NCI-H446 treated with DMSO at 0.1 percent for 48 hours (cell line): ENCODE results near the gene DDHD1.
A peak's percentile ranks its signal among the peaks of the same experiment; 100 is the strongest.
"Not testable (repeated sequence)": the region's sequence is repeated elsewhere in the genome, so short reads cannot be mapped to it uniquely, and the experiment has no call there.

Experiments used
- DNase-seq: peaks from one replicate; lab custom pipeline; 2025; lab: John Stamatoyannopoulos, UW

The DDHD1 gene

DNA sequence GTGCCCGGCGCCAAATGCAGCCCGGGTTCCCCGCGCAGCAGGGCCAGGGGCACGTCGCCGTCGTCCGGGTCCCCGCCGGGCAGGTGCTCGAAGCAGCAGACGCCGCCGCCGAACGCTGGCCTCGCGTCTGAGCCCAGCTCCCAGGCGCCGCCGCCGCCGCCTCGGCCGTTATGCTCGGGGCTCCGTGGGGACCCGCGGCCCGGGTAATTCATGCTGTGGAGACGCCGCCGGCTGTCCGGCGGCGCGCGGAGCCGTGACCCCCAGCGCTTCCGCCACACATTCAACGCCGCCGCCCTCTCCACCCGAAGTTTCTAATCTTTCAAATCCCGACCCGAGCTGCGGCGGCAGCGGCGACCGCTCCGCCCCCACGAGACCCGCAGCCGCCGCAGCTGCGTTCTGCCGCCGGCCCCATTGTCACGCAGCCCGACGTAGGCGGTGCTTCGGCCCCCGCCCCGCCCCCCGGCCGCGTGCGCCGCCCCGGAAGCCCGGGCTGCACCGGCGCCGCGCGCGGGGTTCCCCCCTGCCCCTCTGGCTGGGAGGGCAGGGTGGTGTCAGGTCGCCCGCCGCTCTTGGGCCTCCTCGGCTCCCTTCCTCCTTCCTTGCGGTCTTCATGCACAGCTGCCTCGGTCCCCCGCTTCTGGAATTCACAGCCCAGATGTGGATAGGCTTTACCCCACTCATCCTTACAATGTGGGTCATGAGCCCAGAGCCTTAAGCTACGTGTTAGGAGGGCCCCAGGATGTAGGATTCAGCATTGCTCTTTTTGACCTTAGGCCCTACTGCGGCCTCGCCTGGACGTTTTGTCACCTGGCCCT is at the start of gene DDHD1:
Gene DDHD1 (minus strand): TSS at position 437 of the 815 bp plus-strand sequence. CDS start 225 bp downstream, at position 212.
- peak; percentile 58 for DNase-seq

GRCh38 chr14:53195949-53196348 is 42.8 kb upstream of the DDHD1 start:
- DNase-seq: no peak

- no peak for DNase-seq
Measured at GRCh38 chr14:53193193-53193592, 40.1 kb upstream of the DDHD1 start.

DNA sequence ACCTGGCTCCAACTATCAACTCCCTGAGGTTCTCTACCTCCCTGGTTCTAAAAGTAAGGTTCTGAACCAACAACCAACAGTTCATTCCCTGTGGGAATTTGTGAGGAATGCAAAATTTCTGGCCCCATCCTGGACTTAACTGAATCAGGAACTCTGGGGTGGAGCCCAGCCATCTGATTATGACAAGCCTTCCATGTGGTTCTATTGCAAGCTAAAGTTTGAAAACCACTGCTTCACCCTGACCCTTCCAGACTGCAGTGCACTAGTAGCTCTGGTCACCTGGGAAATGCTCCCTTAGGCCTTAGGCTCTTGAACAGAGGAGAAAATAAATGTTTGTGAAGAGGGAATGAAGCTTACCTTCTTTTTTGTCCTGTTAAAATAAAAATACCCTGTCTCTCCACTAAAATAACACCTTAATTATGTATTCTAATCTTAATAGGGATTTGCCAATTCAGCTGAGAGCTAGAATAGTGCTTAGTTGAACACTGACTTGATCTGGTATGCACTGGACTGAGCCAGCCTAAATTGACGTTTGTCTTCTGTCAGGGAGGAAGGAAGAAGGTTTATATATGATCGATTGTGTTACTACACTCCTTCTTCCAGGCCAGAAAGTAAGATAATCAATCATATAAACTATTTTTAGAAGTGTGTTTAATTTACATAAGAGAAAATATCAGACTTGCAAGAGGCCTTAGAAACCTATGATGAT is 39.1 kb upstream of the DDHD1 start:
- no peak for DNase-seq

GRCh38 chr14:53190938-53191337 is 37.8 kb upstream of the DDHD1 start:
- DNase-seq: no peak

DNA sequence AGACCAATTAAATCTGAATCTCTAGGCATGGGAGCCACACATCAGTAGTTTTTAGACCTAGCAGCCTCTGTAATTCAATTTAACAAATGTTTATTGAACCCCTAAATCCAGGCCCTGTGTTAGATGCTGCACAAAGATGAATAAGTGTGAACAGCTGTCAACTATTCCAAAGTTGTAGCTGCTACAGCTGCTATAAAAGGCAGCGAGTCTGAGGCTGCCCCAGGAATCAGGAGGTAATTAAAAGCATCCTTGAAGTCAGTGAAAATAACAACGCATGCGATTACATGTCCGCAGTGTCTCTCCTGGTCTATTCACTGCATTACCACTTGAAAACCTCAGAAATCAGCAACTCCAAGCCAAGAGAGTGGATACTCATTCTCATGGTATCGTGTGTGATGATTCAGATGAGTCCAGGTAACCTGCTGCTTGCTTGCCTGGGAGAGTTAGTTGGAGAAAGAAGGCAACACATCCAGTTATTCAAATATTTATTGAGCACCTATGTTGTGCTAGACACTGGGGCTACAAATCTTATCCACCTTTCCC is 34.9 kb upstream of the DDHD1 start:
- no peak for DNase-seq

DNA sequence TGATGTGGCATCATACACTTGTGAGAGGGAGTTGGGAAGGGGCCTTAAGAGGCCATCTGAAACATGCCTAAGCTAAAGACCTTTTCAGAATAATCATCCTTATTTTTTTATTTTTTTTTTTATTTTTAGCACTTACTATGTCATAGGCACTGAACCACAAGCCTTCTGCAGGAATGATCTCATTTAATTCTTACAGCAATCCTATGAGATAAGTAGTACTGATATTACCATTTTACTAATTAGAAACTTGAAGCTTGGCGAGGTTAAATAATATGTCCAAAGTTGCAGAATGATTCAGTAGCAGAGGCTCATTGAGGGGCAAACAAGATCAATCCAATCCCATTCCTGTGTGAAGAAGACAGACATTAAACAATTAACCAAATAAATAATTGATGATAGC is 33.4 kb upstream of the DDHD1 start:
- no peak for DNase-seq

GRCh38 chr14:53183611-53184010 is 30.5 kb upstream of the DDHD1 start:
- no peak for DNase-seq

DNA sequence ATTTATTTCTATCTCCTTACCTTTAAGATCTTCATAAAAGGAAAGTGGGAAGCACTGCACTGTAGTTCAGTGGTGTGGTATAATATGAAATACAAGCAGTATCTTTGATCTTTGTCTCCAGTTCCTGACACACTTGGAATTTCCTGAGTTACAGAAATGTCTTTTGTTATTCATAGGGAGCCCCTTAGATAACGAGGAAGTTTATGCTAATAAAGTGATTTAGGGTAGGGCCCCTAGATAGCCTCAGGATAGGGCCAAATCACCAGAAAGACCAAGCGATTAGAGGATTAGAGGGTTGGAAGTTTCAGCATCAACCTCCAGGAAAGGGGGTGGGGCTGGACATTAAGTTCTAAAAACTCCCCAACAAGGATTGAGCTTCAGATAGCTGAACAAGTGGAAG is 29.9 kb upstream of the DDHD1 start:
- DNase-seq: no peak

DNA sequence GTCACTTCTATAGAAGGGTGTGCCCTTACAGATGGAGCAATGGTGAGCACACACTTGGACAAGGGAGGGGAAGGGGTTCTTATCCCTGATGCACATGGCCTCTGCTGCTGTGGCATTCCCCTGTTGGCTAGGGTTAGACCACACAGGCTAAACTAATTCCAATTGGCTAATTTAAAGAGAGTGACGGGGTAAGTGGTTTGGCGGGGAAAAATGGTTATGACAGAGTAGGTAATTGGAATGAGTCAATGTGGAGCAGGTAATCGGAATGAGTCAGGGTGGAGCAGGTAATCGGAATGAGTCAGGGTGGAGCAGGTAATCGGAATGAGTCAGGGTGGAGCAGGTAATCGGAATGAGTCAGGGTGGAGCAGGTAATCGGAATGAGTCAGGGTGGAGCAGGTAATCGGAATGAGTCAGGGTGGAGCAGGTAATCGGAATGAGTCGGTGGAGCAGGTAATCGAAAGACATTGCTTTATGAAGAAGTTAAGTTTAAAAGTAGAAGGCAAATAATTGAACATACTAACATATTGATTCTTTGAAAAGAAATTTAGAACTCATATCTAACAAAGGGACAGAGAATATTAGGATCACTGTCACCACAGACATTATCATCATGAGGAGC is 28.4 kb upstream of the DDHD1 start:
- not testable (repeated sequence) for DNase-seq

GRCh38 chr14:53180272-53181221 is 27.4 kb upstream of the DDHD1 start:
- no peak for DNase-seq

DNA sequence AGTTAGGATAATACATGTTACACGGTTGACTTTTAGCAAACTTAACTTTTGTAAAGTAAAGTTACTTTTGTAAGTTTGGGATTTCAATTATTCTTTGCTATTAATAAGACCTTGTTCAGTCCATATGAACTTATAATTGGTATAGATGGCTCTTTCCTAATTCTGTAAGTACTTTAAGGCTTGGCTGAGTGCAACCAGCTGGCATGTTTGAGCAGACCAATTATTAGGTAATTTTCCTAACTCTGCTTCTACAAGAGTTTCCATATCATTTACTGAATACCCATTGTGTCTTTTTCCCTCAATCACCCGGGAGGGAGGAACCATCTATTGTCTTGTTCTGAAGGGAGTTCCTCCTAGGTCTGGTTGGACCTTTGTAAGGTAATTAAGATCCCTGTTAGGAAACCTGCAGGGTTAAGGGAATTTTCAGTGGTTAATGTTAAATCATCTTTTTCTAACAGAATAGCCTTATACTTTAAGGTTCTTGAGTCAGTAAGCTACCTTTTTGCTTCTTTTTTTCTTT is 26.4 kb upstream of the DDHD1 start:
- DNase-seq: not testable (repeated sequence)

GRCh38 chr14:53175375-53175774 is 22.3 kb upstream of the DDHD1 start:
- no peak for DNase-seq

DNA sequence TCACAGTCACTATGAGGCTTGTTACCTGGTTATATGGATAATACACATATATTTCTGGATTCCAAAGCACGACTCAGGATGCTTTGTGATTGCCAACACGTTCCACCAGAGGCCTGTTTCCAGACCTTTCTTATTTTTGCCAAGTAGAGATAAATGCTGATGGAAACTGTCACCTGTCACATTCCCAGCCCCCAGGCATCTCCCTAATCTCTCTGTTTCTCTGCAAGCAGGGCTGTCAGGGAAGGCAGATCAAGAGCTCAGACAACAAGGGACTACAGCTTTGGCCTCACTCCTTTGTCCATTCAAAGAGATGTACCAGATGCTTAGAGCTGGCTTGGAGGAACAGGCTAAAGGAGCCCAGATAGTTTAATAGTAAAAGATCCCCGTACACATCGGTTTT is 21.8 kb upstream of the DDHD1 start:
- DNase-seq: no peak

- DNase-seq: no peak
Measured at GRCh38 chr14:53168786-53169185, 15.7 kb upstream of the DDHD1 start.

GRCh38 chr14:53167602-53168328 is 14.6 kb upstream of the DDHD1 start:
- DNase-seq: no peak

GRCh38 chr14:53161758-53162435 is 8.8 kb upstream of the DDHD1 start:
- no peak for DNase-seq

GRCh38 chr14:53156238-53156637 is 3.1 kb upstream of the DDHD1 start:
- DNase-seq: no peak

DNA sequence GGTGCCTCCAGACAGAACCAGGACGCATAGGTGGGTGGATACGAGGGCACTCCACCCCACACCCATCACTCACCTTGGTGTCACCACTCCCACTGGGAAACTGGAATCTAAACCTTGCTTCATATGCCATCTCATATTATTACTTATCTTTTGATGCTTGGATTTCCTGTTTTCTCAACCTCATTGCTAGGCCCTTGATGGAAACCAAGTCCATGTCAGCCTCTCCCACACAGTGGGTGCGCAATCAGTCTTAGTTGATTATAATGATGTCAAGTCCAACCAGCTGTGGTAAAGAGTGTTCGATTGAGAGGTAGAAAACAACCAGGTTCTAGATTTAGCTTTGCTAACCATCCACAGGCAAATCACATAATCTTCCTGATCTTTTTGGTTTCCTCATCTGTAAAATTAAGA is 584 bp upstream of the DDHD1 start:
- no peak for DNase-seq
